Smooth muscle cell (in vitro differentiated cells): ENCODE results near the gene MYO16. TPM values are rescaled to one million over a fixed set of nuclear protein-coding genes. Genes with fewer than 3 reads are reported as not detected.
A peak's percentile ranks its signal among the peaks of the same experiment; 100 is the strongest.

Source experiments
- DNase-seq: peaks from one replicate; lab custom pipeline; 2025; ENCODE audit not compliant: unreplicated experiment; lab: John Stamatoyannopoulos, UW
- H2AFZ ChIP-seq: fragments of 200-600 bp; sonication (generic); 2 replicates; pipeline ENCODE4 v1.6.0; 2016; ENCODE audit warnings: antibody characterized with exemption, low read depth, mild to moderate bottlenecking
- H3F3A ChIP-seq: fragments of 200-600 bp; sonication (generic); 2 replicates; pipeline ENCODE4 v1.6.0; 2017; ENCODE audit warnings: antibody characterized with exemption, low read depth
- H3K27ac ChIP-seq: fragments of 200-600 bp; sonication (generic); 2 replicates; pipeline ENCODE4 v1.5.1; 2016; ENCODE audit warnings: low read depth, mild to moderate bottlenecking
- H3K27me3 ChIP-seq: fragments of 200-600 bp; sonication (generic); 2 replicates; pipeline ENCODE4 v1.6.1; 2016; ENCODE audit warnings: low read depth, mild to moderate bottlenecking
- H3K36me3 ChIP-seq: fragments of 200-600 bp; sonication (generic); 2 replicates; pipeline ENCODE4 v1.5.1; 2016; ENCODE audit warnings: low read depth
- H3K4me1 ChIP-seq: fragments of 200-600 bp; sonication (generic); 2 replicates; pipeline ENCODE4 v1.5.1; 2016; ENCODE audit warnings: low read depth
- H3K4me2 ChIP-seq: fragments of 200-600 bp; sonication (generic); 2 replicates; pipeline ENCODE4 v1.6.0; 2016; ENCODE audit warnings: mild to moderate bottlenecking
- H3K4me3 ChIP-seq: fragments of 200-600 bp; sonication (generic); 2 replicates; pipeline ENCODE4 v1.5.1; 2016; ENCODE audit warnings: mild to moderate bottlenecking
- H3K79me2 ChIP-seq: fragments of 200-600 bp; sonication (generic); 2 replicates; pipeline ENCODE4 v1.6.0; 2016; ENCODE audit warnings: low read depth, mild to moderate bottlenecking
- H3K9ac ChIP-seq: fragments of 200-600 bp; sonication (generic); 2 replicates; pipeline ENCODE4 v1.6.0; 2016; ENCODE audit warnings: low read depth
- H3K9me3 ChIP-seq: fragments of 200-600 bp; sonication (generic); replicated peaks from 2 replicates; pipeline ENCODE4 v1.5.1; 2016; ENCODE audit warnings: low read depth
- H4K20me1 ChIP-seq: fragments of 200-600 bp; sonication (generic); 2 replicates; pipeline ENCODE4 v1.6.0; 2016; ENCODE audit warnings: low read depth
- WGBS: methylation state at CpG from one replicate; pipeline ENCODE4 v1.1.7; 2016; ENCODE audit warnings: low lambda C conversion rate; 5-methylcytosine and 5-hydroxymethylcytosine counted together
- polyA plus RNA-seq: library from polyadenylated mRNA; unstranded; fragments of >200 nt; fragmentation: Nextera tagmentation; extraction: Ambion mirVana; gene quantifications from 2 replicates; pipeline ENCODE4 v1.2.1, GENCODE V29; 2016
- total RNA-seq: library from RNA; depleted of rRNA; stranded (reverse); fragments of >200 nt; gene quantifications from 2 replicates; pipeline ENCODE4 v1.2.3, GENCODE V29; 2014
- TF ChIP-seq, protein P1 (sequence below): fragments of 200-600 bp; sonication (generic); IDR thresholded peaks from 2 replicates; pipeline ENCODE4 v1.5.1; 2017; ENCODE audit warnings: borderline replicate concordance, mild to moderate bottlenecking, antibody characterized with exemption; ENCODE audit not compliant: insufficient read depth, poor library complexity, severe bottlenecking

MYO16 gene
- total and polyA plus RNA-seq, 2 experiments from 2014 or later: not detected

DNA sequence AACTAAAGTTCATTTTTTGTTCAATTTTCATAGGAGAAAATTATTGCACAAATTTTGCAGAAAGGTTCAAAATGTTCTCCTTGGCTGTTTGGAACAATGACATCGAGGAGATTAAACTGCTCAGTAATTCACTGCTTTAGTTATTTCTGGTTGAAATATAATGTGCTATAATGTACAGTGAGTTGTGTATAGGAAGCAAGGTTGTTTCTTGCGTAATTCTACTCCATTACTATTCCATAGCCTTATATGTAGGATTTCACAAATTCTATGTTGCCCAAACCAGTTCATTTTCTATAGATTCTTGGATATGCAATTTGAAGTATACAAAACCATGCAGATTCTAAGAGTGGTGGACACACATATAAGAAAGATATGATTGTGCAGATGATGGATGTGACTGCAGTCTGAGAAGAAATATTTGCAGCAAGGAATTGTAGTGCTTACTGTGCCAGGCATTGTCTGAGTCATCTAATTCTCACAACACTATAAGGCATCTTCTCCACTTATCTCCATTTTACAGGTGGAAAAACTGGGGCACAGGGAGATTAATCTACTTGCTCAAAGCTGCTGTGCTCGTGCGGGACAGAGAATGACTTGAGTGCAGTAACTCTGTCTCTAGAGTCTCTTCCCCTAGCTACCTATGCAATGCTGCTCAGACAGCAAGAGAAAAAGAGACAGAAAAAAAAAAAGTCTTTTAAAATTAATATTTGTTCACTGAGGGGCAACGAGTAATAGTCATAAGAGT lies 515.5 kb downstream of the MYO16 start:
- Histone ChIP-seq H3F3A (no peaks in the 10 kb centered on the region), H4K20me1 (no peaks in the 10 kb centered on the region), H3K27me3 (peaks cover 4% of the 10 kb centered on the region), H3K79me2 (no peaks in the 10 kb centered on the region), H3K4me1 (peaks cover 21% of the 10 kb centered on the region), H3K4me3 (no peak overlapping the region), H3K36me3 (no peaks in the 10 kb centered on the region), H3K9ac (no peak overlapping the region), H3K9me3 (no peaks in the 10 kb centered on the region), H3K27ac (no peak overlapping the region), H2AFZ (no peak overlapping the region), H3K4me2 (no peak overlapping the region)
- TF ChIP-seq, protein P1, sequence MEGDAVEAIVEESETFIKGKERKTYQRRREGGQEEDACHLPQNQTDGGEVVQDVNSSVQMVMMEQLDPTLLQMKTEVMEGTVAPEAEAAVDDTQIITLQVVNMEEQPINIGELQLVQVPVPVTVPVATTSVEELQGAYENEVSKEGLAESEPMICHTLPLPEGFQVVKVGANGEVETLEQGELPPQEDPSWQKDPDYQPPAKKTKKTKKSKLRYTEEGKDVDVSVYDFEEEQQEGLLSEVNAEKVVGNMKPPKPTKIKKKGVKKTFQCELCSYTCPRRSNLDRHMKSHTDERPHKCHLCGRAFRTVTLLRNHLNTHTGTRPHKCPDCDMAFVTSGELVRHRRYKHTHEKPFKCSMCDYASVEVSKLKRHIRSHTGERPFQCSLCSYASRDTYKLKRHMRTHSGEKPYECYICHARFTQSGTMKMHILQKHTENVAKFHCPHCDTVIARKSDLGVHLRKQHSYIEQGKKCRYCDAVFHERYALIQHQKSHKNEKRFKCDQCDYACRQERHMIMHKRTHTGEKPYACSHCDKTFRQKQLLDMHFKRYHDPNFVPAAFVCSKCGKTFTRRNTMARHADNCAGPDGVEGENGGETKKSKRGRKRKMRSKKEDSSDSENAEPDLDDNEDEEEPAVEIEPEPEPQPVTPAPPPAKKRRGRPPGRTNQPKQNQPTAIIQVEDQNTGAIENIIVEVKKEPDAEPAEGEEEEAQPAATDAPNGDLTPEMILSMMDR: no peak
- DNase-seq: no peak
- WGBS: 68% methylated on average over 5 of the region's 5 CpGs

DNA sequence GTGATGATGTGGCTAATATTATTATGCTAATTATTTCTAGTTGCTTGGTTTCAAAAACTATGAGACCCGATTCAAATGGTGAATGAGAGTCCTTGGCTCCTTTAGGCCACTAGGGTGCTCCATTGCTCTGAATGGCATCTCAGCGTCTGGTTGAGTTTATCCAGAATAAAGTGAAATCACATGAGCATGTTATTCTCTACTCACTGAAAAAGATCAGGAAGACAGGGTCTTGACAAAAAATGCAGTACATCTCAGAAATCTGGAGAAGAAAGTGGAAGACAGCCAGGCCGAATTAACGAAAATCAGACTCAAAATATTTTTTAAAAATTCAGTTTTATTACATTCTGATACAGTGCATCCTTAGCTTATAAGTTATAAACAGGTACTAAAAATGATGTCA lies 516.2 kb downstream of the MYO16 start:
- Histone ChIP-seq H3K27me3 (peaks cover 4% of the 10 kb centered on the region), H3K9me3 (no peaks in the 10 kb centered on the region), H3K4me3 (no peak overlapping the region), H3K27ac (no peak overlapping the region), H3K79me2 (no peaks in the 10 kb centered on the region), H3K9ac (no peak overlapping the region), H2AFZ (no peak overlapping the region), H3K36me3 (no peaks in the 10 kb centered on the region), H4K20me1 (no peaks in the 10 kb centered on the region), H3F3A (no peaks in the 10 kb centered on the region), H3K4me2 (no peak overlapping the region), H3K4me1 (peaks cover 25% of the 10 kb centered on the region)
- TF ChIP-seq, protein P1: peak; percentile 76
- 15% methylated on average over 4 of the region's 4 CpGs for WGBS
- no peak for DNase-seq

DNA sequence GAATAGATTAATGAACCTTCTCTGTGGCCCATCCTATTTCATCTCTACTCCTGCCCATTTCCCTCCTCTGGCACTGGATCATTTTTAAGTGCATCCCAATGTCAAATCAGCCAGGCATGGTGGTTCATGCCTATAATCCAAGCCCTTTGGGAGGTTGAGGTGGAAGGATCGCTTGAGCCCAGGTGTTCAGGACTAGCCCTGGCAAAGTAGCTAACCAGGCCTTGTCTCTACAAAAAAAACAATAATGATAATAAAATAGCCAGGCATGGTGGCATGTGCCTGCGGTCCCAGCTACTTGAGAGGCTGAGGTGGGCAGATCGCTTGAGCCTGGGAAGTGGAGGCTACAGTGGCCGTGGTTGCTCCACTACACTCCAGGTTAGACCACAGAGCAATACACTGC lies 517.0 kb downstream of the MYO16 start:
- H3K4me2 ChIP-seq: no peak overlapping the region
- 89% methylated on average over 4 of the region's 4 CpGs for WGBS
- H2AFZ ChIP-seq: no peak overlapping the region
- peaks cover 33% of the 10 kb centered on the region for H3K4me1 ChIP-seq
- H3K27ac ChIP-seq: no peak overlapping the region
- no peaks in the 10 kb centered on the region for H4K20me1 ChIP-seq
- H3K9me3 ChIP-seq: no peaks in the 10 kb centered on the region
- H3K9ac ChIP-seq: no peak overlapping the region
- no peak for DNase-seq
- no peaks in the 10 kb centered on the region for H3K79me2 ChIP-seq
- H3K4me3 ChIP-seq: no peak overlapping the region
- no peaks in the 10 kb centered on the region for H3F3A ChIP-seq
- no peaks in the 10 kb centered on the region for H3K36me3 ChIP-seq
- peaks cover 4% of the 10 kb centered on the region for H3K27me3 ChIP-seq
- TF ChIP-seq, protein P1: no peak
